GM20000 (cell line): ENCODE measurements around the gene C5orf46.

Source experiments
- DNase-seq: peaks from one replicate; pipeline ENCODE4 v3.0.0; 2012; ENCODE audit warnings: low spot score
- TF ChIP-seq, protein P1 (sequence below): IDR thresholded peaks from 2 replicates; pipeline ENCODE4 v1.5.1; 2012; ENCODE audit warnings: mild to moderate bottlenecking, control low read depth; ENCODE audit errors: extremely low read depth, missing control alignments

The C5orf46 gene

DNA sequence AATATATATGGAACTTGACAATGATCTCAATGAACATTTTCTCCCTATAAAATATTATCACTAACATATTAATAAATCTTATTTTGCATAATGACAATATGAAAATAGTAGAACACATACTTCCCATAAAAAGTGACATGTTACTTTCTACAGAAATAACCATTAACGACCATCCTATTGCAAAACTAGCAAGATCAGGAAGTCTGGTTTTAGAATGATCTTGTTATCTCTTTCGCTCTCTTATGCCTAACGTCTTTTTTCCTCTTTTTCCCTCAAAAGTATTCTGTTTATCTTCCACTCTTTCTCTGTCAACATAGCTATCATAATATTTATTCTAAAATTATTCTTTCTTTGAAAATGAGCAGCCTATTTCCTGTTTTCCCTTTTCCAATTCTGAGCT is 21.6 kb upstream of the C5orf46 start:
- no peak for DNase-seq
- TF ChIP-seq, protein P1, sequence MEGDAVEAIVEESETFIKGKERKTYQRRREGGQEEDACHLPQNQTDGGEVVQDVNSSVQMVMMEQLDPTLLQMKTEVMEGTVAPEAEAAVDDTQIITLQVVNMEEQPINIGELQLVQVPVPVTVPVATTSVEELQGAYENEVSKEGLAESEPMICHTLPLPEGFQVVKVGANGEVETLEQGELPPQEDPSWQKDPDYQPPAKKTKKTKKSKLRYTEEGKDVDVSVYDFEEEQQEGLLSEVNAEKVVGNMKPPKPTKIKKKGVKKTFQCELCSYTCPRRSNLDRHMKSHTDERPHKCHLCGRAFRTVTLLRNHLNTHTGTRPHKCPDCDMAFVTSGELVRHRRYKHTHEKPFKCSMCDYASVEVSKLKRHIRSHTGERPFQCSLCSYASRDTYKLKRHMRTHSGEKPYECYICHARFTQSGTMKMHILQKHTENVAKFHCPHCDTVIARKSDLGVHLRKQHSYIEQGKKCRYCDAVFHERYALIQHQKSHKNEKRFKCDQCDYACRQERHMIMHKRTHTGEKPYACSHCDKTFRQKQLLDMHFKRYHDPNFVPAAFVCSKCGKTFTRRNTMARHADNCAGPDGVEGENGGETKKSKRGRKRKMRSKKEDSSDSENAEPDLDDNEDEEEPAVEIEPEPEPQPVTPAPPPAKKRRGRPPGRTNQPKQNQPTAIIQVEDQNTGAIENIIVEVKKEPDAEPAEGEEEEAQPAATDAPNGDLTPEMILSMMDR, result no peak

DNA sequence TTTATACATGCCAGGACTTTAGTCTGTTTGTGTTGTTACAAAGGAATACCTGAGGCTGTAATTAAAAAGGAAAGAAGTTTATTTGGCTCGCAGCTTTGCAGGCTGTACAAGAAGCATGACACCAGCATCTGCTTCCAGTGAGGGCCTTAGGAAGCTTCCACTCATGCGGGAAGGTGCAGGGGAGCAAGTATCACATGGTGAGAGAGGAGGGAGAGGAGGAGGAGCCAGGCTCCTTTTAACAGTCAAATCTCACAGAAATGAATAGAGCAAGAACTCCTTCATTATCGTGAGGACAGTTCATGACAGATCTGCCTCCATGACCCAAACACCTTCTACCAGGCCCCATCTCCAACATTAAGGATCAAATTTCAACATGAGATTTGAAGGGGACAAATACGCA is 18.7 kb upstream of the C5orf46 start:
- TF ChIP-seq, protein P1, result no peak
- DNase-seq, result no peak

DNA sequence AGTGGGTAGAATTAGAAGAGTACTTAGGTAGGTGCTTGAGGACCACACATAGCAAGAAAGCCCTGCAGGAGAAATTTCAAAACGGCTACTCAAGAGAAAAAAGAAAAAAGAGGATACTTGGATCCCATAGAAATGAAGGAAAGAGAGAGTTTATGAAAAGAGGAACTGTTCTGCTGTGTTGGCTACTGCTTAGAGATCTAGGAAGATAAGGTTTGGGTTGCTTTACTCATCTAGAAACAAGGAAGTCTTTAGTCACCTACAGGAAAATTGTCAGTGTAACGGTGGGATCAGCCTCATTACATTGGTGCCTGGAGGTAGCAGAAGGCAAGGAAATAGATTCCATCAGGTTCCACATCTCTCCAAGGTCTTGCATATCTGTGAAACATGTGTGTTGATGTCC is 14.8 kb upstream of the C5orf46 start:
- DNase-seq, result no peak
- TF ChIP-seq, protein P1, result no peak

DNA sequence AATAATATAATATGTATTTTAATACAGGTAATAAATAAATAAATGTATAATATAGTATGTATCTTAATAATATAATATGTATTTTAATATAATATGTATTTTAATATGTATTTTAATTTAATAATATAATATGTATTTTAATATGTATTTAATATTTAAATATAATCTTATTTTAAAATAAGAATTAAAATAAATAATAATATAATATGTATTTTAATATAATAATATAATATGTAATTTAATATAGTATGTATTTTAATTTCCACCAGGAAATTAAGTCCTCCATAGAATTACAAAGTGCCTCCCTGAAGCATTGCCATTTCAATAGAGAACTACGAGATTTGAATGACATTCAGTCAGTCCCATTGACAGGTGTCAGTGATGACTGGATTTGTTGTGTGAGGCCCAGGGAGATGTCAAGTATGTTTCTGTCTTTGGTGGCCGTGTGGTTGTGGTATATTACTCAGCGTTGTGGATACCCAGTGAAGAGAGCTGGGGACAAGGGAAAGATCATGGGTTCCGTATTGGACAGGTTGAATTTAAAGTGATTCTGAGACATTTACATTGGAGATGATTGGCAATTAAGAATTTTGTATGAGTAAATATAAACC is 14.2 kb upstream of the C5orf46 start:
- TF ChIP-seq, protein P1, result no peak

DNA sequence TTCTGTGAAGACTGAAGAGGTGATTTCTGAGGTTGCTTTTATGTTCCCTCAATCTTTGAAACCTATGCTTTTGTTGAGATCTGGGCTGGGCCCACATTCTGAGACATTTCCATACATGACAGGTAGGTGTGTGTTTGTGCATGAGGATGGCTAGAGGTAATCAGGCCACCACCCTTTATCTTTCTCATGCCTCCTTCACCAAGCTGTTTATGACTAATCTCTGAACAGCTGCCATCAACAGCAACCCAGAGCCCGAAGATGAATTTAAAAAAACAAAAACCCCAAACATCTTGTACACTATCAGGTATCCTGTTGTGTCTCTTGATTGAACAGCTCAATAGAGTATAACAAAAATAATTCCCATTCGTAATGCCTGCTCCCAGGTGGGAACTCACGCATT is 12.6 kb upstream of the C5orf46 start:
- TF ChIP-seq, protein P1, result no peak
- DNase-seq, result no peak

More for the DNA sequence above, 14.2 kb upstream of the C5orf46 start:
- DNase-seq, result no peak

DNA sequence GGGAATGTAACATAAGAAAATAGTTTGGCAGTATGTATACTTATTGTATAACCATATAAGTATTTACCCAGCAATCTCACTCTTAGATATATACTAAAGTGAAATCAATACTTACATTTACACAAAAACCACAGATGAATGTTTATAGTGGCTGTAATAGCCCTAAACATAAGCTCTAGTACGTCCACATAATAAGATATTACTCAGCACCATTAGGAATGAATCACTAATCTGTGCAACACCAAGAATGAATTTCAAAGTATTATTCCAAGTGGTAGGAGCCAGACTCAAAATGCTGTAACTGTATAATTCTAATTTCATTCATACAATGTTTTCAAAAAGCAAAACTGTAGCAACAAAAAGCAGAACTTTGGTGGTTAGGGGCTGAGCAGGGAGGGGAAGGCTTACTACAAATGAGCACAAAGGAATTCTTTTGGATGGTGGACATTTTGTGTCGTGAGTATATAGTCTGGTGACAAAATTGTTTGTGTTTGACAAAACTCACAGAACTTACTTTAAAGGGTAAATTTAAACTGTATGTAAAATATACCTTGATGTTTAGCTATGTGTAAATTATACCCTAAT is 11.9 kb upstream of the C5orf46 start:
- TF ChIP-seq, protein P1, result no peak
- no peak for DNase-seq

DNA sequence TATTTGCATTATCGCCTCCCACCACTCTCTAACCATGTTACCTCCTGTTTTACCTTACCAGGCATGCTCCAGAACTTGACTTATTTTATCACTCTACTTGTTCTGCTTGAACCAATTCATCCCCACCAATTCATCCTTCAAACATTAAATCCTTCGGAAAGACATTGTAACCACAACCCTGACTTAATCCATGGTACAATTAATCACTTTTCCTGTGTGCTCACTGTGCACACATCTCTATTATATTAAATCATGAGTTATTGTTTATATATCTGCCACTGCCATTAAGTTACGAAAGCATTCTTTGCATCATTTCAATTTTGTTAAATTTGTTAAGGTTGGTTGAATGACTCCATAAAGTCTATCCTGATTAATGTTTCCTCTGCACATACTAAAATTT is 7.4 kb upstream of the C5orf46 start:
- DNase-seq, result no peak
- TF ChIP-seq, protein P1, result no peak
